Stimulated activated CD4-positive, alpha-beta T cell treated with anti-CD3 and anti-CD28 coated beads, Interleukin-4, amount 100 ng/mL, for 24 hours (primary cell): ENCODE data around the gene ELAVL3.
"Not testable (repeated sequence)": the region's sequence is repeated elsewhere in the genome, so short reads cannot be mapped to it uniquely, and the experiment has no call there.

Experiments used
- DNase-seq: peaks from one replicate; pipeline ENCODE4 v3.0.0-alpha.2; 2020

The ELAVL3 gene

DNA sequence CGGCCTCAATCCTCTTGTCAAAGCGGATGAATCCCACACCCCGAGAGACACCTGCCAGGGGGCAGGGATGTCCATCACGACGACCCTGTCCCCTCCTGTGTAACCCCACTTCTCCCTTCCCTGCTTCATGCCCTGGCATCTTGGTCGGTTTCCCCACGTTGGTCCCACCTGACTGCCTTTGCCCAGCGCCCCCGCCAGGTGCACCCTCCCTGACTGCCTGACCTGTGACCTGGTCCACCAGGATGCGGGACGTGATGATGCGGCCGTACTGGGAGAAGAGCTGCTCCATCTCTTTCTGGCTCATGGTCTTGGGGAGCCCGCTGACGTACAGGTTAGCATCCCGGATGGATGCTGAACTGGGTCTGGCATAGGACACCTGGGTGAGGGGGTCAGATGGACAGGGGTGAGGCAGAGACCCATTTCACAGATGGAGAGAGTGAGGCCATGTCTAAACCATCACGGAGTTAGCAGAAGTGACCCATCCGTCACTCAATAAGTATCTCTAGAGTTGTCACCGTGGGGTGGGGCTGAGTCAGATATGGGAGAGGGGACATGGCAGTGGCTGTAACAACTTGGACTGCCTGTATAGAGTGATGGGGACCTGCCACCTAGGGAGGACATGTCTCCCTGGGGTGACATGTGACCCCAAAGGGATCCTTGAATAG lies 22.5 kb downstream of the ELAVL3 start:
- no peak for DNase-seq

DNA sequence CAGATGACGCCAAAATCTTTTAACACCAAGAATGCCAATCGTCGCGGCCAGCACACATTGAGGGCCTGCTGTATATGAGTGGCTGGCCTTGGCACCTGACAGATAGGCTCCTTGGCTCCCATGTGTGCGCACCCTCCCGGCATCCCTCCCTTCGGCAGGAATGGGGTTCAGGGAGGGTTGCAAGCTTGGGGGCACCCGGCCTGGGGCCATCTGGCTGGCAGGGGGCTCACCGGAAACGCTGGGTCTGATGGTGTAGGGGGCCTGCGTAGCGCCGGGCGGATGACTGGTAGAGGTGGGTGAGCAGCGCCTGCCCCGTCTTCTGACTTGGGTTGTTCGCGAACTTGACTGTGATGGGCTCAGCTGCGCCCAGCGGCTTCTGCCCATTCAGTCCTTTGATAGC lies 23.0 kb downstream of the ELAVL3 start:
- no peak for DNase-seq

DNA sequence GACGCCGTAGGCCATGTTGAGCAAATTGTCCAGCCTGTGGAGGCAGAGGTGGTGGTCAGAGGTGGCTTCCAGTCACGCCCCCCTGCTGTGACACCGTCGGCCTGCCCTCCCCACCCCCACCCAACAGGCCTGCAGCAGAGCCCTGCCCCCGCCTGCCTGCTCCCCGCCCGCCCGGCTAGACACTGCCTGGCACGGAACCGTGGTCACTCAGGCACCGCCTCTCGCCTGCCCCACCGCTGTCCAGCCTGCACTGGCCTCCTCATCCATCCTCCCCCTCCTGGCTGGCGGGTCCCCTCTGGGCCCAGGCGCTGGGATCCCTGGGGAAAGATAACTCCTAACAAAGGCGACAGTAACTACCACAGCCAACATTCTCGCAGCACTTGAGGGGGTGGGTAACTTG lies 23.7 kb downstream of the ELAVL3 start:
- DNase-seq, result no peak

DNA sequence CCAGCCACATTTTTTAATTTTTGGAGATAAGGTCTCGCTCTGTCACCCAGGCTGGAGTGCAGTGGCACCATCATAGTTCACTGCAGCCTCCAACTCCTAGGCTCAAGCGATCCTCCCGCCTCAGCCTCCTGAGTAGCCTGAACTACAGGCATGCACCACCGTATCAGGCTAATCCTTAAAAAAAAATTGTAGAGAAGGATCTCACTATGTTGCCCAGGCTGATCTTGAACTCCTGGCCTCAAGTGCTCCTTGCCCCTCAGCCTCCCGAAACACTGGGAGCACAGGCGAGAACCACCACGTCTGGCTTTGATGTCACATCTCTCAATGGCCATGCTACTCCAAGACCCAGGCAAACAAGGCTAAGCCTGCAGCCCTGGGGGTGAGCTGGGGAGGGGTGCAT lies 24.2 kb downstream of the ELAVL3 start:
- no peak for DNase-seq

DNA sequence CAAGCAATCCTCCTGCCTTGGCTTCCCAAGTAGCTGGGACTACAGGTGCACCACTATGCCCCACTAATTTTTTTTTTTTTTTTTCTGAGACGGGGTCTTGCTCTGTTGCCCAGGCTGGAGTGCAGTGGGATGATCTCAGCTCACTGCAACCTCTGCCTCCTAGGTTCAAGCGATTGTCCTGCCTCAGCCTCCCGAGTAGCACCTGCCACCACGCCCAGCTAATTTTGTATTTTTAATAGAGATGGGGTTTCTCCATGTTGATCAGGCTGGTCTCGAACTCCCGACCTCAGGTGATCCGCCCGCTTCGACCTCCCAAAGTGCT lies 25.7 kb downstream of the ELAVL3 start:
- not testable (repeated sequence) for DNase-seq

DNA sequence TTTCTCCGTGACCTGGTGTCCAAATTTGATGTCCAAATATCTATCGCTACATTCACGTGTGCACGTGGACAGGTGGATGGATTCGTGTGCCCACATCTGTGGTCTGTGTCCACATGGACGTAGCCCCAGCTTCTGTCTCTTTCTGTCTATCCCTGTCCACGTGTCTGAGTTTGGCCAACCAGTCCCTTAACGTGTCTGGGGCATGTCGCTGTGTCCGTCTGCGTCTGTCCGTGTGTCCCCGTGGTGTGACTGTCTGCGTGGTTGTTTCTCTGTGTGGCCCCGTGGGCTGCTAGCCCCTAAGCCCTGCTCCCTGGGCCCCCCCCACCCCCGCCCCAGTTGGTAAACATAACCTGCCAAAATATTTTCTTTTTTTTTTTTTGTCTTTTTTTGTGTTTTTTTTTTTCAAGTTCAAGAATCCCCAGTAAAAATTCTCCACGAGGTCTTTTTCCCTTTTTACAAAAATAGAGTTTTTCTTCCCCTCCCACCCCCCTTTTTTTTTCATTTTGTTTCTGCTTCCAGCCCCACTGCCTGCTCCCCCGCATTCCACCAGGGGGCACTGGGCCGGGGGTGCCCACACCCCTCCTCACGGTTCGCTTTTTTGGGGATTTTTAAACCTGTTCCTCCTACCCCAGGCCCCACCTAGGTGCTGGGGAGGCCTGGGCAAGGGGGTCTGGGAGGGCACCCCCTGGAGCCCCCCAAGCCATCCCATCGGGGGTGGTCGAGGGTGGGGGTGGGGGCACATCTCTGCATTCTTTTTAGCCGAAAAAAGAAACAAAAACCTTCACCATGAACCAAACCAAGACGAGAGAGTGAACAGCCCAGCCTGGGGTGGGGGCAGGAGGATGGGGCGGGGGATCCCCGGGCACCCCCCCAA lies 27.1 kb downstream of the ELAVL3 start:
- DNase-seq, result no peak

DNA sequence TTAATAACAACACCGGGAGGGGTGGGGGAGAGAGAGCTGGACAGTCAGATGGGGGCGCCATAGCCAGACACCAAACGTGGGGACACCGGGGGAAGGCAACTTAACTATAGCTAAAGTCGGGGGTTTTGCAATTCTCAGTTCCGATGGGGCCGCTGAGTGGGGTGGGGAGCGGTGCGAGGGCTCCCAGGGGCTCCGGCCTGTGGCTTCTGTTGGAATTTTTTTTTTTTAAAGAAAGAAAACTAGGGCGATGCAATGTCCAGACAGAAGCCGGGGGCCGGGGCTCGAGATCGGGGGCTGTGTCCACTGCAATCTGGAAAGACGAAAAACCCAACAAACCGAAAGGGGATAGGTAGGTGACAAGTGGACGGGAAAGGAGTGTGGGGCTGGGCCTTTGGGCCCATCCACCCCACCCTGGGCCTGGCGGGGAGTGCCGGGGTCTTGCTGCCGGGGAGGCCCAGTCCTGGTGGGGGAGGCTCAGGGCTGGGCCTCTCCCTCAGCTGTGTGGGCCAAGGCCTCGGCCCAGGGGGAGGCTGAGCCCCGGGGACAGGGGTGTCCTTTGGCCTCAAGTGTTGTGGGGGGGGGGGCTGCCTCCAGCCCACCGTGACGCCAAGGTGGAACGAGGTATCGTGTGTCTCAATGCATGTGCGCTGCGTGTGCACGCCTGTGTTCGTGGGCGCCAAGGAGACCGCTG lies 28.1 kb downstream of the ELAVL3 start:
- DNase-seq, result no peak

DNA sequence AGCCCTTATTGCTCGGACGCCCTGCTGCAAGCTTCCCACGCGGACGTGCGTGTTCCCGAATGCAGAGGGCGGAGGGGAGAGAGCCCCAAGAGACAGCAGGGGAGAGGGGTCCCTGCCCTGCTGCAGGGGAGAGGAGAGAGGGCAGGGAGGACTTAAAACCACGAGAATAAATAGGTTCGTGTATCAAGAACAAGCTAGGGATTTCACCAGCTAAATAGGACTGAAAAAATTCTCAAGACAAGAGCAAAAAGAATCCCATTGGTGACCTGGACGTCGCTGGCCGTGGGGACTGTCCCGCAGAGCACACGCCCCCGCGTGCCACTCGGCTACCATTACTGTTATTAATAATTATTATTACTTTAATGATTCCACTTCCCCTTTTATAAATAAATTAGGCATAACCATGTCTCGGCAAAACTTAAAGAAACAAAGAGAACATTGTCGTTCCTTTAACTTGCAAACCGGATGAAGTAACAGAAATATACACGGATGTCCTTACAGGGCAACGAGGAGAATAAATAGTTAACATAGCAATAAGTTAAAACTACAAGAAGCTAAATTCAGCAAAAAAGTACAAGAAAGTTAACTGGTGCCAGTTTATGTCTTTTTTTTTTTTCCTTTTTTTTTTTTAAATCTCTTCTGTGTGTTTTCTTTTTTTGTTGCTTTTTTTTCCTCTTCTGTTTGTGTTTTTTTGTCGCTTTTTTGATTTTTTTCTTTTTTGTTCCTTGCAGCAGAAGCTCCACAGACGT lies 28.8 kb downstream of the ELAVL3 start:
- no peak for DNase-seq

DNA sequence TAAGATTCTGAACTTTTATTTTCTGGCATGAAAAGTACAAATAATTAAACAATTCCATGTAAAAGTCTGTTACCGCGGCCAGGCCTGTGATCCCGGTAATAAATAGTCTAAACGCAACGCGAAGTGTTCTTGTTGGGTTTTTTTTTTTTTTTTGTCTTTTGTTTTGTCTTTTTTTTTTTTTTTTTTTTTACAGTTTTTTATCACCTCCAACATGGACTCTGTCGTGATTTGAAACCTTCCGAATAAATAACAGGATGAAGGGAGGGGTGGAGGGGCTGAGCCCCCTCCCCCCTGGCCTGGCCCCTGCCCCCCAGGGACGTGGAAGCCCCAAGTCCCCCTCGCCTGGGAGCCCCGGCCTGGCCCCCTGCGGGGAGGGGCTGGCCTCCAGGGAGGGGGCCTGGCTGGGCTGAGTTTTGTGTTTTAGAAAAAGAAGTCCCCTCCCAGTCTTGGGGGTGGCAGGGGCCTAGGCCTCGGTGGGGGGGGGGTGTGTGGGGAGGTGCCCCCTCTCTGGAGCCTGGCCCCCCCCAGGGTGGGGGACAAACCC lies 29.4 kb downstream of the ELAVL3 start:
- DNase-seq, result no peak

DNA sequence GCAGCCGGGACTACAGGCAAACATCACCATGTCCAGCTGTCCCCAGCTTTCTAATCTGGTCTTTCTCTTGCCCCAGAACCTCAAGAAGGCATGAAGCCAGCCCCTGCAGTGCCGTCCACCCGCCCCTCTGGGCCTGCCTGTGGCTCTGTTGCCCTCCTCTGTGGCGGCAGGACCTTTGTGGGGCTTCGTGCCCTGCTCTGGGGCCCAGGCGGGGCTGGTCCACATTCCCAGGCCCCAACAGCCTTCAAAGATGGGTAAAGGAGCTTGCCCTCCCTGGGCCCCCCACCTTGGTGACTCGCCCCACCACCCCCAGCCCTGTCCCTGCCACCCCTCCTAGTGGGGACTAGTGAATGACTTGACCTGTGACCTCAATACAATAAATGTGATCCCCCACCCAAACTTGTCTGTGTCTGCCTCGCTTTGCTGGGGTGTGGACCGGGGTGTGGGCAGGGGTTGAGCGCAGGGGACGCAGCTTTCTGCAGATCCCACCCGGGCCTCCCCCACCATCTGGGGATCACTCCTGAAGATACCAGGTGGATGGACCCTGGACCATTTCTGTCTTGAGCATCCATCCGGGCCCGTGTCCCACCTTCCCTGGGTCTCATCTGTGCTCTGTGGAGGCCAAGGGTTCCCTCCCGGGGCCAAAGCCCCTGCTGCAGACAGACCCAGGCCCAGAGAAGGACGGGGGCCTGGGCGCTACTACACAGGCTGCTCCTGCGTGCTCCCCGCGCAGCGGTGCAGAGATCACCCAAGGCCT lies 30.1 kb downstream of the ELAVL3 start:
- no peak for DNase-seq

DNA sequence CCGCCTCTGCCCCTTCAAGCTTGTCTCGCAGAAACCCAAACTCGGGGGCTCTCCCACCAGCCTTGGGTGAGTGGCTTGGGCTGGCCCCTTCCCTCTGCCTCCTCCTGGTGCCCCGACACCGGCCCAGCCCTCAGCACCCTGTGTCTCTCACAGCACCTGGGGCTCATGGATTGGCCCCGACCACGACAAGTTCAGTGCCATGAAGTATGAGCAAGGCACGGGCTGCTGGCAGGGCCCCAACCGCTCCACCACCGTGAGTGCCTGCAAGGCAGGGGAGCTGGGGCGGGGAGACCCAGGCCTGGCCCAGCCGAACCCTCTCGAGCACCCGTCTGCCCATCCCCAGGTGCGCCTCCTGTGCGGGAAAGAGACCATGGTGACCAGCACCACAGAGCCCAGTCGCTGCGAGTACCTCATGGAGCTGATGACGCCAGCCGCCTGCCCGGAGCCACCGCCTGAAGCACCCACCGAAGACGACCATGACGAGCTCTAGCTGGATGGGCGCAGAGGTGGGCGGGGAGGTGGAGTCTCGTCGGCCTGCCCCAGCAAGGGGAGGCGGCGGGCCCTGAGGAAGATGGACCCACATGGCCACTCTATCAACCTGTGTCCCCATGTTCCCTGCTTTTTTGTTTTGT lies 31.8 kb downstream of the ELAVL3 start:
- DNase-seq, result no peak

DNA sequence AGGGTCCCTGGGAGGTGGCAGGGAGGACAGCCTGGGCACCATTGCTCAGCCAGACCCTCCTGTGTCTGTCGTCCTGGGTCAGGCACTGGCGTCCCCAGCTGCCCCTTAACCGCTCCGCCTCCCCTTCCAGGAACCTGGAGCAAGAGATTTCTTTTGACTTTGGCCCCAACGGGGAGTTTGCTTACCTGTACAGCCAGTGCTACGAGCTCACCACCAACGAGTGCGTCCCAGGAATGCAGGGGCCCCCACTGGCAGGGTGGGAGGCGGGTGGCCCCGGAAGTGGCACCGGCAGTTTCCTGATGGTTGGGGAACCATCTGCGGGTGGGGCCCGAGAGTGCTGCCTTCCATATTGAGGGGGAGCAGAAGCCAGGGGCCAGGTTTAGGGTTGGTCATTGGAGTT lies 32.4 kb downstream of the ELAVL3 start:
- no peak for DNase-seq

DNA sequence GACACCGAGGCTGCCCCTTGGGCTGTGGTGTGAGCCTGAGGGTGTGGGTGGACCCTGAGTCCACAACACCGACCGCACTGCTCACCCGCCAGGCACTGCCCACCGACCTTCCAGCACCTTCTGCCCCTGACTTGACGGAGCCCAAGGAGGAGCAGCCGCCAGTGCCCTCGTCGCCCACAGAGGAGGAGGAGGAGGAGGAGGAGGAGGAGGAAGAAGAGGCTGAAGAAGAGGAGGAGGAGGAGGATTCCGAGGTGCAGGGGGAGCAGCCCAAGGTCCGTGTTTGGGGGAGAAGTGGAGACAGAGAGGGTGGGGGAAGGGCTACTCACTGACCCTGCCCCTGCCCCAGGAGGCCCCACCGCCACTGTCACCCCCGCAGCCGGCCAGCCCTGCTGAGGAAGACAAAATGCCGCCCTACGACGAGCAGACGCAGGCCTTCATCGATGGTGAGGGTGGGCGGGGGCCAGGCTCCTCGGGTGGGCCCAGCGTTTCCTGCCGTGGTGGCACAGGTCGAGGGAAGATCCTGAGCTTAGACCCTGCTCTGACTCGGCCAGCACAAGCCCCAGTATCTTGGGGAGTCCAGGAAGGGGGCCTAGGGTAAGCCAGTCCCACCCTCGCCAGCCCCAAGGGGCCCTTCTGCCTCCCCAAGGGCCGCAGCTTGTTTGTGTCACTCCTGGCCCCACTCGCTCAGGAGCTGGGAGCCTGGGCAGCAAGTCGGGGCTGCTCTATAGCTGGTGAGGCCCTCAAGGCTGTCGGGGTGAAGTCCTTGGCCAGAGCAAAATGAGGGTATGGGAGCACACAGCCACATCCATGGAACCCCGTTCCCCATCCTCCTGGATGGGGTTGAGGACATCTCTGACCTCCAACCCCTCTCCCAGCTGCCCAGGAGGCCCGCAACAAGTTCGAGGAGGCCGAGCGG lies 33.2 kb downstream of the ELAVL3 start:
- no peak for DNase-seq

DNA sequence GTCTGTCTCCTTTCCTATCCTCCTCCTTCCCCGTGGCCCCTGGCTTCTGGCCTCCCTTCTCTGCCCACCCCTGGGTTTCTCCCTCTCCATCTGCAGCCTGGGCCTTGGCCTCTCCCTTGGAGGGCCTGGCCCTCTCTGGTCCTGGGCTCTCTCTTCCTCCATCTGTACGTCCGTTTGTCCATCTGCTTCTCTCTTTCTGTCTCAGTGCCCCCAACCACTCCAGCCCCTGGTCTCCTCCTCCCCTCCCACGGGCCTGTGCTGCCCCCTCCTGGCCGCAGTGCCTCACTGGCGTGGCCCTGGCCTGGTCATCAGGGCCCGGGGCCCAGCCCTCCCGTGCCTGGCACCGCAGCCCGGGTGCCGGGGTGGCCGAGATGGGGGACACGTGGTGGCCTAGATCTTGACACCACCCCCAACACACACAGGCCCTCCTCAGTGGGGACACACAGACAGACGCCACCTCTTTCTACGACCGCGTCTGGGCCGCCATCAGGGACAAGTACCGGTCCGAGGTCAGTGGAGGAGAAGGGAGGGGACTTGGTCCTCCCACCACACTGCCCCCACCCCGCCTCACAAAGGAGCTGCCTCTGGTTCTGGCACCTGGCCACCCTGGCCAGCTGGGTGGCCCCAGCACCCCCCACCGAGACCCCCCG lies 34.1 kb downstream of the ELAVL3 start:
- DNase-seq, result peak; percentile 36

DNA sequence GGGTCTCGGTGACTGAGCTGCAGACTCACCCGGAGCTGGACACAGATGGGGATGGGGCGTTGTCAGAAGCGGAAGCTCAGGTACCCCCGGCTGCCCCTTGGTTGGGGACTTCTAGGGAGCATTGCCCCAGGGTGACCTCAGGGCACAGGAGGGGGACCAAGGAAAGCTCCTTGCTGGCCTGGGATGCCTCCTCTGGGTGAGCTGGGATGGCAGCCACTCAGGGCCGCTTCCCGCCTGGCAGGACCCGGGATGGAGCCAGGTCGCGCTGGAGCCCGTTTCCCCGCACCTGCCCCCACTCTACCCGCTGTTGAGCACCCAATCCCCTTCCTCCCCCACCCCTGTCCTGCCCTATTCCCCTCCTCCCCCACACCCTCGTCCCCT lies 34.6 kb downstream of the ELAVL3 start:
- DNase-seq, result no peak

DNA sequence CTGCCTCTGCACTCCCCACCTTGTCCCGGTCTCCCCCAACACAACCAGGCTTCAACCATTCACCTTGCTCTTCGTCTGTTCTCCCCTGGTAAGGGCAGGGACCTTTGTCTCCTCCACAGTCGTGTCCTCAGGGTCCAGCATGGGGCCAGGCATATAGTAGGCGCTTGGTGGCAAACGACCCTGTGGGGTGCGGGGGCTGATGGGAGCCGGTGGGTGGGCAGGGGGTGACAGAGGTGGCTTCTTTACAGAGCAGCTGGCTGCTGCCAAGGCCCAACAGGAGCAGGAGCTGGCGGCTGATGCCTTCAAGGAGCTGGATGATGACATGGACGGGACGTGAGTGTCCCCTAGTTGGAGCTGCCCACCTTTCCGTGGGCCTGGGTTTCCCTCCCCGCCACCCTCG lies 35.7 kb downstream of the ELAVL3 start:
- DNase-seq, result no peak

DNA sequence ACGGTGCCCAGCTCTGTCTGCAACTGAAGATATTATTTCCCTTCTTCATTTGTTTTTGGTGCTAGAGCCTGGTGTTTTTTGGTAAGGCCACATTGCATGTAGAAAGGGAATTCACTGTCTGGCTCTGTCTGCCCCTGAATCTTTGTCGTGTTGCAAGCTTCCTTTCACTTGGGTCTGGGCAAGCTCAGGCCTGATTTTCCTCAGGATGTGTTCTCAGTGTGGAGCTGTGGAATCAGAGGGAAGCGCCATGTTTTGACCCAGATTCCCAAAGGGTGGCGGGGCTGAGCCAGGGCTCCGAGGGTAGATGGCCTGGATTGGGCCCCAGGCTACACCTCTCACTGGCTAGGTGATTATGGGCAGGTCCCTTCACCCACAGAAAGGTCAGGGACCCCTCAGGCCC lies 36.8 kb downstream of the ELAVL3 start:
- no peak for DNase-seq

DNA sequence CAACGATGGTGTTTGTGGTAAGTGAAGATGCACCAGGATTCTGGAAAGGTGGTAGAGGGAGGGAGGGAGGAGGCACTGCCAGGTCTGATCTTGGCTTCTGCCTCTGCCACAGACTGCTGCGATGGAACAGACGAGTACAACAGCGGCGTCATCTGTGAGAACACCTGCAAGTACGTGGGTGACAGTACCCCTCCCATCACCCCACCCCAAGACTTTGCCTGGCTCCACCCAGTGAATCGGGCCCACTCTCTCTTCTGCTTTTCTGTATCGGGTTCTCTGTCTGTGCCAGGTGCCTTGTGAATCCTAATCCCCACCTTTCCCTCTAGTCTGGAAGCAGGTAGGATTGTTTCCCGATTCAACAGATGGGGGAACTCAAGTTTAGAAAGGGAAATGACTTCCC lies 42.9 kb downstream of the ELAVL3 start:
- DNase-seq, result no peak

DNA sequence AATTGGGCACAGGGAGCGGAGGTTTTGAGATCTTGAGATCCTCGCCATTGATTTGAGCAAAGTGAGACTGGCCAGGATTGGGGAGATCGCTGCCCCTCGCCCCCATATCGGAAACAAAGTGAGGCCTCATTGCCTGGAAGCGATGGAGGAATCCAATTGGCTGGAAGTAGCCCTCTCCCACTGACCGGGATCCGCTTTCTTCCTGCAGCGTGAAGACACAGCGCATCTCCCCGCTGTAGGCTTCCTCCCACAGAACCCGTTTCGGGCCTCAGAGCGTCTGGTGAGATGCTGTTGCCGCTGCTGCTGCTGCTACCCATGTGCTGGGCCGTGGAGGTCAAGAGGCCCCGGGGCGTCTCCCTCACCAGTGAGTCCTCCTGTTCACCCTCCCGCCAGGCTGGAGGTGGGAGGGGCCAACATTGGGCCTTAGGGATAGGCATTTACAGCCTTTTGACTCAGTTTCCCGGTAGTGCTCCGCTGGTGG lies 45.0 kb downstream of the ELAVL3 start:
- DNase-seq, result no peak
